Astrocyte (in vitro differentiated cells and primary cell): ENCODE measurements around the gene NOS1.

Experiments used
- CTCF ChIP-seq: IDR thresholded peaks from 2 replicates; pipeline ENCODE4 v1.5.1; 2011; ENCODE audit warnings: low read depth, mild to moderate bottlenecking, inconsistent platforms, low read length, moderate library complexity; ENCODE audit not compliant: insufficient read depth
- EZH2 ChIP-seq: IDR thresholded peaks from 2 replicates; pipeline ENCODE4 v1.6.1; 2012; ENCODE audit warnings: mild to moderate bottlenecking, low read length, inconsistent platforms; ENCODE audit not compliant: insufficient read depth

- no peak for TF ChIP-seq EZH2
- no peak for TF ChIP-seq CTCF
These were observed 34.3 kb upstream of the NOS1 start for GRCh38 chr12:117395766-117396165.
